OCI-LY3 (cell line): Measurements from ENCODE around the gene TMEM121B.

Experiments
- EZH2phosphoT487 ChIP-seq: fragments of 200-600 bp; shearing (Covaris generic); IDR thresholded peaks from 2 replicates; pipeline ENCODE4 v1.6.1; 2018; ENCODE audit warnings: antibody characterized with exemption, mixed run types, low read depth
- TF ChIP-seq, protein P1 (sequence below): fragments of 200-600, 300-600 bp; sonication (generic); IDR thresholded peaks from 2 replicates; pipeline ENCODE4 v1.5.1; 2014; ENCODE audit warnings: antibody characterized with exemption, low read length, low read depth

DNA sequence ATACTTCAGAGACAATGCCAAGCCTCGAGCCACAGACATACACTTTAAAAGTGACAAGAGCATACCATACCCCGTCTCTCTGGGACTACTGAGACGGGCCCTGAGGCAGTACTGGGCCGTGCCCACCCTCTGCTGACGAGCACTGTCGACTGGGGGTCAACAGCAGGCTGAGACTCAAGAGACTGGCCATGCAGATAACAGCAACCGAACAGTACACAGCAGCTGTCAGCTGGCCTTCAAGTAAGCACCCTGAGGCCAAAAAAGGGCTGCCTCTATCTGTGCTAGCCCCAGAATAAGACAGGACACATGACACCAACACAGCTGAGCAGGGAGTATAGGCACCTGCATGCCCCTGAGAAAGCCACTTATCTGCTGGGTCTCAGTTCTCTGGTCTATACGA is 18.9 kb upstream of the TMEM121B start:
- TF ChIP-seq, protein P1, sequence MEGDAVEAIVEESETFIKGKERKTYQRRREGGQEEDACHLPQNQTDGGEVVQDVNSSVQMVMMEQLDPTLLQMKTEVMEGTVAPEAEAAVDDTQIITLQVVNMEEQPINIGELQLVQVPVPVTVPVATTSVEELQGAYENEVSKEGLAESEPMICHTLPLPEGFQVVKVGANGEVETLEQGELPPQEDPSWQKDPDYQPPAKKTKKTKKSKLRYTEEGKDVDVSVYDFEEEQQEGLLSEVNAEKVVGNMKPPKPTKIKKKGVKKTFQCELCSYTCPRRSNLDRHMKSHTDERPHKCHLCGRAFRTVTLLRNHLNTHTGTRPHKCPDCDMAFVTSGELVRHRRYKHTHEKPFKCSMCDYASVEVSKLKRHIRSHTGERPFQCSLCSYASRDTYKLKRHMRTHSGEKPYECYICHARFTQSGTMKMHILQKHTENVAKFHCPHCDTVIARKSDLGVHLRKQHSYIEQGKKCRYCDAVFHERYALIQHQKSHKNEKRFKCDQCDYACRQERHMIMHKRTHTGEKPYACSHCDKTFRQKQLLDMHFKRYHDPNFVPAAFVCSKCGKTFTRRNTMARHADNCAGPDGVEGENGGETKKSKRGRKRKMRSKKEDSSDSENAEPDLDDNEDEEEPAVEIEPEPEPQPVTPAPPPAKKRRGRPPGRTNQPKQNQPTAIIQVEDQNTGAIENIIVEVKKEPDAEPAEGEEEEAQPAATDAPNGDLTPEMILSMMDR, result no peak
- no peak for TF ChIP-seq EZH2phosphoT487
